ENCODE results near the gene TAB2. TPM values are rescaled to one million over a fixed set of nuclear protein-coding genes. Genes with fewer than 3 reads are reported as not detected.
A peak's percentile ranks its signal among the peaks of the same experiment; 100 is the strongest.

TAB2 gene
- total RNA-seq, 1 donor, result 50.4 TPM

- no peak for DNase-seq (ENCODE audit: low read depth in 2 of 3, low spot score in 2 of 3)
Observed at GRCh38 chr6:149365197-149365596, 47.7 kb downstream of the TAB2 start.

DNA sequence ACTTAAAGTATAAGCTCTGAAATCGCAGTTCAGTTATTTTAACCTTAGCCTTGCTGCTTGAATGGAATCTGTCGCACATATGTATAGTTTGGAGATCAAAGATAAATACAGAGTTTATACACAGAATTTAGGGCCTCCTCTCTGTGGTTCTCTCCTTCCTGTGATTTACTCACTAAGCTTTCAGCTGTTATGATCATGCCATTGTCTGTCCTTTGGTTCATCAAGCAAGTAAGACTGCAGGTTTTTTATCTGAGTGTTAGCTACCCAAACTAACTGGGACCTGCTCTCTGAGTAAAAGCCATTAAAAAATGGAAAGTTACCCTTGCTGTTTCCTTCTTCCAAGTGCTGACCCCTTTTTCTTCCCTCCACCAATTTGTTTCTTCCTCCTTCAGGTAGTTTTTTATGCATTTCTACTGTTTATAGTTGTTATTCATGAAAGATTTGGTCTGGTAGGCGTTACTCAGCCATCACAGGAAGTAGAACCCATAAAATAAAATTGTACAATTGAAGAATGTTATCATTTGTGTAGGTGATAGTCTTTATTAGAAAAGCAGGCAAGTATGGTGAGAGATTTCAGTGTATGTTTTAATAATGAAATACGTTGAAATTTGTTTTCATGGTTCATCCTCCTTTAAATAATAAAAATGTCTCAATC, 48.9 kb downstream of the TAB2 start:
- peak in 1 of 3 donors; percentile 16 for DNase-seq (ENCODE audit: low read depth in 2 of 3, low spot score in 2 of 3)

DNA sequence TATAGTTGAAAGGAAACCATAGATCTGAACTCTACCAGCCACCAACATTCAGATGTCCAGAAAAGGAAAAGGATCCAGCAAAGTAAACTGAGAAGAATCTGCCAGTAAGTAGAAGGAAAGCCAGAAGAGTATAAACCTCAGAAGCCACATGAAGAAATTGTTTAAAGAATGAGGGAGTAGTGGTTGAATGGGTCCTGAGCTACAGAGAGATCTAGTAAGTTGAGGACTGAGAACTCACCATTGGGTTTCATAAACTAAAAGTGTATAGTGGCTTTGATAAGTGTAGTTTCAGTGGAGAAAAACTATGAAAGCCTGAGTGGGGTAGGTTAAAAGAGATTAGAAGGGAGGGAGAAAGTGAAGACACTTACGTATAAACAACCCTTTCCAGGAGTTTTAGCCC, 50.6 kb downstream of the TAB2 start:
- DNase-seq (ENCODE audit: low read depth in 2 of 3, low spot score in 2 of 3), result no peak

DNA sequence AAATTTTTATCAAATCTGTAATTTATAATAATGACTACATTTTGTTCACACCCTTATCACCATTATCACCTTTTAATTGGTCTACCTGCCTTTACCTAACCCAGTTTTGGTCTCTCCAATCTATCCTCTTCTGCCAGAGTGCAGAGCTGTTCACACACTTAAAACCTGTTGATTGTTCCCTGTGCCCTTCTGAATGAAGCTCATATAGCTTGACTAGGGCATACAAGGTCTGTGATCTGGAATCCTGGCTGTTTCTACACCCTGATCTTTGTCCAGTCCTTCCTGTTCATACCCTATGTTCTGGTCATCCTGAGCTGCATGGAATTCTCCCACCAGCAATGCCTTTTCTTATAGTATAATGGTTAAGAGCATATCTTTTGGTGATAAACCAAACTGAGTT, 53.6 kb downstream of the TAB2 start:
- no peak for DNase-seq (ENCODE audit: low read depth in 2 of 3, low spot score in 2 of 3)

DNA sequence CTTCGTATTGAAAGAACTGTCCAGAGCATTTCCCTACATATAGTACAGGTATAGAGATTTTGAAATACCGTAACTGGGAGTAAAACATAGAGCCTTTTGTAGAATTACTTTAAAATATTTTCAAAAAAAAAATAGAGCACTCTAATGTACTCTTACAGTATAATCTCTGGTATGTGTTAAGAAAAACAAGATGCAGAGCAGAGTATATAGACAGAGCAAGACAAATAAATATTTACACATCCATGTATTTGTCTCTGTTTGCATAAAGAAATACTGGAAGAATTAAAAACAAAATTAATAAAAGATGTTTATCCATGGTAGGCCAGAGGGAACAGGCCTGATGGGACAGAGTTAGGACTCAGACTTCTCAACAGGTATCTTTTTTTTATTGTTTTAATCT, 54.5 kb downstream of the TAB2 start:
- no peak for DNase-seq (ENCODE audit: low read depth in 2 of 3, low spot score in 2 of 3)

GRCh38 chr6:149373511-149373910, 56.0 kb downstream of the TAB2 start:
- no peak for DNase-seq (ENCODE audit: low read depth in 2 of 3, low spot score in 2 of 3)

DNA sequence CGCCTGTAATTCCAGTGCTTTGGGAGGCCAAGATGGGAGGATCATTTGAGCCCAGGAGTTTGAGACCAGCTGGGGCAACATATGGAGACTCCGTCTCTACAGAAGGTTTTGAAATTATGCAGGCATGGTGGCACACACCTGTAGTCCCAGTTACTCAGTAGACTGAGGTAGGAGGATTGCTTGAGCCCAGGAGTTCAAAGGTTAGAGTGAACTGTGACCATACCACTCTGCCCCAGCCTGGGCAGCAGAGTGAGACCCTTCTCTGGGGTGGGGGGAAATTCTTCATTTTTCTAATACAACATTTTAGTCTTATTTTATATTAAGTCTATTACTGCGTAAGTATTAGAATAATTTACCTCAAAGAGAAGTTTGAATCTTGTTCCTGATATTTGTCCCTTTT, 62.5 kb downstream of the TAB2 start:
- no peak for DNase-seq (ENCODE audit: low read depth in 2 of 3, low spot score in 2 of 3)

- DNase-seq (ENCODE audit: low read depth in 2 of 3, low spot score in 2 of 3), result no peak
Observed at GRCh38 chr6:149380523-149380922, 63.0 kb downstream of the TAB2 start.

DNA sequence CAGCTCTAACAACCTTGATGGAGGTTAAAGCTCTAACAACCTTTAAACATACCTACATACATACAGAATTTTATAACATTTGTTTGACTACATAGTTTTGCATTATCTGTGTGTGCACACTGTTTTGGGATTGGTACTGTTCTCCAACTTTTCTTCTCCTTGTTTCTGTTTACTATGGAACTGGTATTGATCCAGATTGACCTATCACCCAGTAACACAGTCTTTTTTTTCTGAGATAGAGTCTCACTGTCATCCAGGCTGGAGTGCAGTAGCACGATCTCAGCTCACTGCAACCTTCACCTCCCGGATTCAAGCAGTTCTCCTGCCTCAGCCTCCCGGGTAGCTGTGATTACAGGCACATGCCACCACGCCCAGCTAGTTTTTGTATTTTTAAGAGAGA, 65.9 kb downstream of the TAB2 start:
- DNase-seq (ENCODE audit: low read depth in 2 of 3, low spot score in 2 of 3), result no peak

GRCh38 chr6:149384464-149384863, 67.0 kb downstream of the TAB2 start:
- DNase-seq (ENCODE audit: low read depth in 2 of 3, low spot score in 2 of 3), result no peak

DNA sequence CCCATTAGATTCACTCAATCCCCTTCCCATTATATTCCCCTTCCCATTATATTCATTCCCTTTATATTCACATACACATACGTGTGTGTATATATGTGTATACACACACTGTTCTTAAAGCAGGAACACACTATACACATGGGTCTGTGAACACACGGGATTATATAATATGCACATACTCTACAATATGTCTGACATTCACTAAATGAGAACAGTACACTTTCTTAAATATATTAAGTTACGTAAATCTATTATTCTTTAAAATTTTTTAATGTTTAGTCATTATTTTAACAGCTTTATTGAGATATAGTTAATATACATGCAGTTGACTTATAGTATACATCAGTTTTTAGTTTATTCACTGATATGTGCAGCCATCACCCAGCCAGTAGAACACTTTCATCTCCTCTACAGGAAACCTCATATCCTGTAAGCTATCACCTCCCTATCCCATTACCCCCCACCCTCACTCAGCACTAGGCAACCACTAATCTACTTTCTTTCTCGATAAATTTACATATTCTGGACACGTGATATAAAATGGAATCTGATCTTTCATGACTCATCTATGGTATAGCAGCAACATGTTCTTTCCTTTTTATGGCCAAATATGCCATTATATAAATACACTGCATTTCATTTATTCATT, 68.6 kb downstream of the TAB2 start:
- no peak for DNase-seq (ENCODE audit: low read depth in 2 of 3, low spot score in 2 of 3)

GRCh38 chr6:149387779-149388512, 70.4 kb downstream of the TAB2 start:
- DNase-seq (ENCODE audit: low read depth in 2 of 3, low spot score in 2 of 3), result no peak

- DNase-seq (ENCODE audit: low read depth in 2 of 3, low spot score in 2 of 3), result no peak
Observed at GRCh38 chr6:149389509-149390297, 72.2 kb downstream of the TAB2 start.

DNA sequence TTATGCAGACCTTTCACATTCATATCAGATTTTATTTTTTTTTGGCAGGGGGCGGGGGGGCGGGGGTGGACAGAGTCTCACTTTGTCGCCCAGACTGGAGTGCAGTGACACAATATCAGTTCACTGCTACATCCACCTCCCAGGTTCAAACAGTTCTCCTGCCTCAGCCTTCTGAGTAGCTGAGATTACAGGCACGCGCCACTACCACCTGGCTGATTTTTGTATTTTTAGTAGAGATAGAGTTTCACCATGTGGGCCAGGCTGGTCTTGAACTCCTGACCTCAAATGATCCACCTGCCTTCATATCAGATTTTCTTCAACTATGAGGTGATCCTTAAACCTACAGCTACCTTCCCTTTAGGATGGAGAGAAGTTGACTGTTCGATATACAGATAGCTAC, 74.6 kb downstream of the TAB2 start:
- no peak for DNase-seq (ENCODE audit: low read depth in 2 of 3, low spot score in 2 of 3)

DNA sequence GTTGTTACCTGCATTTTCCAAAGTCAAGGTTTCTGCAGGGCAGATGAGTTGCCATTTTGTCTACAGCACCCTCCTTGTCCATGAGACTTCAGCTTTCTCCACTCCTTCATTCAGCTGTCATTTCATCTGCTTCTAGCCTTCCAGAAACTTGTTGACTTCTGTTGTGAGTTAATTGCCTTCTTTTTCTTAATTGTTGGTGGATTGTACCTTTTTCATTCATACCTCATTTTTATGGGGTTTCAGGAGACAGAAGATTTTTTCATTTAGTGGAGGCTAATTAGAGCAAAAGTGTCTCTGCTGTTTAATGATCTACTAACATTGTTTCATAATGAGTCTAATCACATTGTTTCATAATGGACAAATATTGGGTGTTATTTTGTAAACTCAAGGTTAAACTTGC, 75.0 kb downstream of the TAB2 start:
- no peak for DNase-seq (ENCODE audit: low read depth in 2 of 3, low spot score in 2 of 3)

DNA sequence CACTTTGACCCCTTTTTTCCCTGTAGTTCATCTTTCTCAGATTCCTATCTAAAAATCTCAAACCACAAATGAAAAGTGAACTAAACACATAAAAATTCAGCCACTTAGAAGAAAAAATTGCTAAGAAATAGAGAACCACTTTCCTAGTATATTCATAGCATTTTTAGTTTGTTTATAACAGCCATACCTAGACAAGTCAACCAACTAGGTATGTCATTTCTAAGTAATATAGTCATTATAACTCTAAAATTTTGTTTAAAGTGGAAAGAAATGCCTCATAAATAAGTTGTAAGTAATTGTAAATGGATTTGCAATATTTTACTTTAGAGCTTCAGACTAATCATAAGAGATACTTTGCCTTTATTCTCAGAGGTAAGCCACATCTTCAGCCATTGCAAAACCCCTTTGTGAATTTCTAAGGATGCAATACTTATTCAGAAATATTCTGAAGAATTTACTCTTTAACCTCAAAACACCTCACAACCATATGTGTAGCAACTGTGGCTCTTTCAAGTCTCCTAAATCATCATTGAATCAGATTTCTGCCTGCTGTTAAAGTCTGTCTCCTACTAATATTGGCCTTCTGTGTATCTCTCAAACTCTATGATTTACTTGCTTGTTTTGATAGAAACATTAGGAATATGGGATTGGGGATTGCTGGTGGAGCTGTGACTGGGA, 75.6 kb downstream of the TAB2 start:
- no peak for DNase-seq (ENCODE audit: low read depth in 2 of 3, low spot score in 2 of 3)

DNA sequence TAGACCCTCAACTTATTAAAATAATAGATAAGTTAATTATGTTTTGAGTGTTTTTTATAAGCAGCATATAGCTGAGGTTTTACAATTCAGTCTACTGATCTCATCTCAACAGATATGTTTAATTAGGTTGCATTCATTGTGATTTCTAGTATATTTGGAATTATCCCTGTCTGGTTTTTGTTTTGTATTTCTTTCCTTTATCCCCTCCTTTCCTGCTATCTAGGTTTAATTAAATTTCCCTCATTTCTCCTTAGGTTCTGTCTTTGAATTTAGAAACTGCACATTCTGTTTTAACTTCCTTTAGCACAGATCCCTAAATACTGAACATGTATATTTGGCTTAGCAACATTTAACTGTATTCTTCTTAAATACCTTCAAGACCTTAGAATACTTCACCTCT, 77.7 kb downstream of the TAB2 start:
- DNase-seq (ENCODE audit: low read depth in 2 of 3, low spot score in 2 of 3), result no peak

DNA sequence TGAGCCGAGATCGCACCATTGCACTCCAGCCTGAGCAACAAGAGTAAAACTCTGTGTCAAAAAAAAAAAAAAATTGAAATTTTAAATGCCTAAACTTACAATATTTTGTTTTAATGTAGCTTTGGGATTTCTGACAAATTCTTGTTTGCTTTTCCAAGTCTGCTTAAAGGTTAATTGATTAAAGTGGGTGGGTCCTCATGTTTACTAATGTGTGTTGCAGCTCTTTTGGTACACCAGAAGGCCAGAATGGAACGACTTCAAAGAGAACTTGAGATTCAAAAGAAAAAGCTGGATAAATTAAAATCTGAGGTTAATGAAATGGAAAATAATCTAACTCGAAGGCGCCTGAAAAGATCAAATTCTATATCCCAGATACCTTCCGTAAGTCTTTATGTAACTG, 79.9 kb downstream of the TAB2 start:
- no peak for DNase-seq (ENCODE audit: low read depth in 2 of 3, low spot score in 2 of 3)

DNA sequence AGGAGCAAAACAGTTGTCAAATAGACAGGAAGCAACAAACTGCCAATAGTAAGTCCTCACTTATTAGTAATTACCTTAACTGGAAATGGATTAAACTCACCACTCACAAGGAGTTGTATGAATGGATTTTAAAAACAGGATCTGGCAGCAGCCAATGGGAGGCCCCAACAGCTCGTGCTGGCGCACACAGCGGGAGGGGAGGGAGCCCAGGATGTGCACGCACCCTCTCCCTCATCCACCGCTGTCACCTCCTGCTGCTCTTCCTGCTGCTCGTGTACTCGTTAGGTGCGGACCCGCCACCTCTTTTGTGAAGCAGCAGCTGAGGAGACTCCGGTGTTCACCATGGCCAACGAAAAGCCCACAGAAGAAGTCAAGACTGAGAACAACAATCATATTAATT, 82.5 kb downstream of the TAB2 start, which contains the start of gene SUMO4:
SUMO4 (plus strand) TSS at position 213 of the 400 bp plus-strand sequence; CDS start at position 343, 130 bp downstream.
- DNase-seq (ENCODE audit: low read depth in 2 of 3, low spot score in 2 of 3), result no peak

GRCh38 chr6:149403534-149403933, 86.0 kb downstream of the TAB2 start:
- no peak for DNase-seq (ENCODE audit: low read depth in 2 of 3, low spot score in 2 of 3)
